Body of pancreas (tissue), 4 donors: ENCODE data around the gene PGC.

Experiments
- CTCF ChIP-seq, 7 experiments: fragments of 450-650 bp in 4 of 7; fragments of 200-600 bp in 3 of 7; sonication (generic) in 3 of 7; IDR thresholded peaks; one replicate each; pipeline ENCODE4 v1.5.1; 2016 to 2019; ENCODE audit warnings: antibody characterized with exemption in 7 of 7
- POLR2A ChIP-seq, 3 donors: fragments of 450-650 bp; IDR thresholded peaks; one replicate each; pipeline ENCODE4 v1.6.1; 2016; ENCODE audit warnings: antibody characterized with exemption in 3 of 3, mild to moderate bottlenecking in 2 of 3

- no peak for TF ChIP-seq CTCF (IDR thresholded peaks at IDR 0.05)
- TF ChIP-seq POLR2A (IDR thresholded peaks at IDR 0.05) = no peak
These were observed 9.5 kb downstream of the PGC start for GRCh38 chr6:41737591-41738130.
